ENCODE data around the gene ACTL7B.
"Not testable (repeated sequence)": the region's sequence is repeated elsewhere in the genome, so short reads cannot be mapped to it uniquely, and the experiment has no call there.

Gene ACTL7B

DNA sequence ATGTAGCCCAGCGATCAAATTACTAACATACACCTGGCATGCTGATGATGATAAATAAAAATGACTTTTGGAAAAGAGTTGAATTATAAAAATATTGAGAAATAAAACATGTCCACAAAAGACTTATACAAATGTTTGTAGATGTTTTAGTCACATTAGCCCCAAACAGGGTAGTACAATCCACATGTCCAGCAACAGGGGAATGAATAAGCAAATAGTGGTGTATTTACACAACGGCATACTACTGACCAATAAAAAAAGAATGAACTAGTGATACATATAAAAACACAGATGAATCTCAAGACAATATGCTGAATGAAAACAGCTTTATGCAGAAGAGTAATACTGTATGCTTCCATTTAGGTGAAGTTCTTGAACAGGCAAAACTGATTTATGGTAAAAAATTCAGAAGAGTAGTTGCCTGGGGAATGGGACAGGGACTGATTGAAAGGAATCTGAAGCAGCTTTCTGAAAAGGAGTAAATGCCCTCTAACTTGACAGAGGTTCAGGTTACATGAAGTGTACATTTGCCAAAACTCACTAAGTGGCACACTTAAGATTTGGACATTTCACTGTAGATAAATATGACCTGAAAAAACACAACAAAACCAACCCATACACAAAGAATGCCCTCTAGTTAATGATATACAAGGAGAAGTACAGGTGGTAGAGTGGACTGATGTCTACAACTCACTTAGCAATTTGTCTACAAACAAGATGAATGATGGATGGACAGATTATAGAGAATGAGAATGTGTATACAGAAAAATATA, 41.7 kb upstream of the ACTL7B start:
- H3K4me3 ChIP-seq (ENCODE audit: low read depth, low read length), result no peak overlapping the region
- DNase-seq, result no peak
- H3K27ac ChIP-seq, result no peak overlapping the region
- H3K36me3 ChIP-seq (replicated peaks), result peaks cover 50% of the 10 kb centered on the region
- TF ChIP-seq, protein P1, sequence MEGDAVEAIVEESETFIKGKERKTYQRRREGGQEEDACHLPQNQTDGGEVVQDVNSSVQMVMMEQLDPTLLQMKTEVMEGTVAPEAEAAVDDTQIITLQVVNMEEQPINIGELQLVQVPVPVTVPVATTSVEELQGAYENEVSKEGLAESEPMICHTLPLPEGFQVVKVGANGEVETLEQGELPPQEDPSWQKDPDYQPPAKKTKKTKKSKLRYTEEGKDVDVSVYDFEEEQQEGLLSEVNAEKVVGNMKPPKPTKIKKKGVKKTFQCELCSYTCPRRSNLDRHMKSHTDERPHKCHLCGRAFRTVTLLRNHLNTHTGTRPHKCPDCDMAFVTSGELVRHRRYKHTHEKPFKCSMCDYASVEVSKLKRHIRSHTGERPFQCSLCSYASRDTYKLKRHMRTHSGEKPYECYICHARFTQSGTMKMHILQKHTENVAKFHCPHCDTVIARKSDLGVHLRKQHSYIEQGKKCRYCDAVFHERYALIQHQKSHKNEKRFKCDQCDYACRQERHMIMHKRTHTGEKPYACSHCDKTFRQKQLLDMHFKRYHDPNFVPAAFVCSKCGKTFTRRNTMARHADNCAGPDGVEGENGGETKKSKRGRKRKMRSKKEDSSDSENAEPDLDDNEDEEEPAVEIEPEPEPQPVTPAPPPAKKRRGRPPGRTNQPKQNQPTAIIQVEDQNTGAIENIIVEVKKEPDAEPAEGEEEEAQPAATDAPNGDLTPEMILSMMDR (IDR thresholded peaks at IDR 0.05; ENCODE audit: low read depth, low read length, missing control alignments), result no peak
- H3K27me3 ChIP-seq (replicated peaks), result no peaks in the 10 kb centered on the region
- in situ Hi-C loops (cut with HindIII; ENCODE audit: low pct_ligation_motif_present, low sequenced_read_pairs), result no loop called here

DNA sequence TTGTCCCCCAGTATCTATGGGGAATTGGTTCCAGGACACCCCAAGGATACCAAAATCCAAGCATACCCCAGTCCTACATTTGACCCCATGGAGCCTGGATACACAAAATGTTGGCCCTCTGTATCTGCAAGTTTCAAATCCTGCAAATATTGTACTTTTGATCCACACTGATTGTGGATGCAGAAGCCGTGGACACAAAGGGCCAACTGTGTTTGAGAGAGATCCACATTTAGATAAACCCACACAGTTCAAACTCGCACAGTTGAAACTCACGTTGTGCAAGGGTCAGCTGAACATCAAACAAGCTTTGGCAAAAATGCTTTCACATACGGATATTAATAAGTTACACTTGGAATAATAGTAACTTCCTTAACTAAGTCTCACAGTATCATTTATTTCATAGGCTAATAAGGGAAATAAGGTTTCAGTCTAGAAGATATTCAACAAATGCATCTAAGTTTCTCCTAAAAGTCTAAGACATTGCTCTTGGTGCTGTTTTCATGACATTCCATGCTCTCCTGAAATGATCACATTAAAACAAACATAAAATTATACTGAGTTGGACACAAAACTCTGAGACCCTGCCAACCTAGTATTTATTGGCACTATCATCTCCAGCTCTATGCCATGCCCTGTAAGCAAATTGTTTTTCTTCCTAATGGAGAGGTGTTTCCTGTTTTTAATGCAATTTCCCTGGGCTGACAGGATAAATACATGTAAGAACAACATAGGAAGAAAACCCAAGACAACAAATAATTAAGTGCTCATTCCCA, 38.6 kb upstream of the ACTL7B start:
- Histone ChIP-seq H3K36me3 (replicated peaks) (peaks cover 38% of the 10 kb centered on the region), H3K27me3 (replicated peaks) (no peaks in the 10 kb centered on the region), H3K27ac (no peak overlapping the region), H3K4me3 (ENCODE audit: low read depth, low read length) (no peak overlapping the region)
- DNase-seq, result no peak
- in situ Hi-C loops (cut with HindIII; ENCODE audit: low pct_ligation_motif_present, low sequenced_read_pairs), result no loop called here
- TF ChIP-seq, protein P1 (IDR thresholded peaks at IDR 0.05; ENCODE audit: low read depth, low read length, missing control alignments), result no peak

DNA sequence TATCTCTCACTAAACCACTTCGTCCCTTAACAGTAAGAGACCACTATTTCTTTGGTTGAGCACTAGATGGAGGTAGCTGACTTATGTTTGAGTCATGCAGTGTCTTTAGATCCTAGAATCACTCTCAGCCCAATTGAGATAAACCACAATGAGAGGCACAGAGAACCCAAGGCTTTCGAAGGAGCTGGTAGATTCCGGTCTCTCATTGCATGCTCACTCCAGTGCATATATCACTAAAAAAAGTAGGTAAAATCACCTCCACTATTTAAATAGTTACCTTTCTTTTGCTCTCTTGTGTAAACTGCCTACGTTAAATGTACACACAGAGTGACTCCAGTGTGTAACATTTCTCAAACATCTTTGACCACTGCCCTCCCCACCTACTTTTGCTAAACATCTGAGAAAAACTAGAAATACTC, 33.9 kb upstream of the ACTL7B start:
- Histone ChIP-seq H3K27me3 (replicated peaks) (no peaks in the 10 kb centered on the region), H3K4me3 (ENCODE audit: low read depth, low read length) (no peak overlapping the region), H3K36me3 (replicated peaks) (peaks cover 17% of the 10 kb centered on the region), H3K27ac (no peak overlapping the region)
- peak; percentile 9 for DNase-seq
- TF ChIP-seq, protein P1 (IDR thresholded peaks at IDR 0.05; ENCODE audit: low read depth, low read length, missing control alignments), result peak; percentile 27
- in situ Hi-C loops (cut with HindIII; ENCODE audit: low pct_ligation_motif_present, low sequenced_read_pairs), result no loop called here

DNA sequence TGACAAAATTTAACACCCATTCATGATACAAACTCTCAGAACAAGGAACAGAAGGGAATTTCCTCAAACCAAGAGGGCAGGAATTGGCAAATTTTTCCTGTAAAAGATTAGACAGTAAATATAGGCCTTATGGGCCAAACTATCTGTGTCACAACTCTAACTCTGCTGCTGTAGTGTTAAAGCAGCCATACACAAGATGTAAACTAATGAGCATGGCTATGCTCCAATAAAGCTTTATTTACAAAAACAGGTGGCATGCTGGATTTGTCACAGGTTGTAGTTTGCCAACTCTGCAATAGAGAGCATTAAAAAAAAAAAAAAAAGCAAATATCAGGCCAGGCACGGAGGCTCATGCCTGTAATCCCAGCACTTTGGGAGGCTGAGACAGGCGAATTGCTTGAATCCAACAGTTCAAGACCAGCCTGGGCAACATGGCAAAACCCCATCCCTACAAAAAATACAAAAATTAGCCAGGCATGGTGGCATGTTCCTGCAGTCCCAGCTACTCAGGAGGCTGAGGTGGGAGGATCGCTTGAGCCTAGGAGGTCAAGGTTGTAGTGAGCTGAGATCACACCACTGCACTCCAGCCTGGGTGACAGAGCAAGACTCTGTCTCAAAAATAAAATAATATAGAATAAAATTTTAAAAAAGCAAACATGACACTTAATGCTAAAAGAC, 30.9 kb upstream of the ACTL7B start:
- H3K36me3 ChIP-seq (replicated peaks), result peaks cover 11% of the 10 kb centered on the region
- H3K4me3 ChIP-seq (ENCODE audit: low read depth, low read length); H3K27ac ChIP-seq; in situ Hi-C loops (cut with HindIII; ENCODE audit: low pct_ligation_motif_present, low sequenced_read_pairs); H3K27me3 ChIP-seq (replicated peaks); DNase-seq: not testable (repeated sequence)

DNA sequence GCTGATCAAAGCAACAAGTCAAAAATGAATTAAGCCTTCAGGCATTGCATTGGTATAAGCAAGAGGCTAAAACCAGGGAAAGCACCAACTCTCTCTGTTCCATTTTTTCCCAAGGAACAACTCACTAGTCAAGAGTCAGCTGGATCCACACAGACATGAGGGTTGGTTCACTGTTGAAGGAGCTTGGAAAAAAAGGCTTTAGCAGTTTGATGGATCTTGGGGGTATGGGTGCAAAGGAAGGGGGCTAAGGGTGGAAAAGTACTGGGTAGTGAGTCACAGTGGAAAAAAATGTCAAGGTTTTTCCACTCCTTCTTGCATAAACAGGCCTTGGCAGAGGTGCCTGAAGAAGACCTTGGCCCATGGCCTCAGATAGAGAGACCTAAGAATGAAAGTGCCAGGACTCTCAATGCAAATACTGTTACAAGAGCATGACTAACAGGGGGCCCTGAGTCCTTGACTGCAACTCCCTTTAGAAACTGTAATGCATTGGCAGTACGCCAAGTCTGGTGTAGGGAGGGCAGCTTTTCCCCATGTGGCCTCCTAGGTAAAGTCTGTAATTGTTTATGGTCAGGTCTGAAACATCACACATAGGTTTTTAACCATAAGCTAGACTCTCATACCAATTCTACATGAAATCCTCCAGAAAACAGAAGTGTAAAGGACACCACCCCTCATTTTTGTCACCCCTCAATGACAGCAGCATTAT, 30.0 kb upstream of the ACTL7B start:
- Histone ChIP-seq H3K27ac (no peak overlapping the region), H3K36me3 (replicated peaks) (peaks cover 11% of the 10 kb centered on the region), H3K4me3 (ENCODE audit: low read depth, low read length) (no peak overlapping the region), H3K27me3 (replicated peaks) (no peaks in the 10 kb centered on the region)
- peak; percentile 75 for DNase-seq
- in situ Hi-C loops (cut with HindIII; ENCODE audit: low pct_ligation_motif_present, low sequenced_read_pairs), result no loop called here
- TF ChIP-seq, protein P1 (IDR thresholded peaks at IDR 0.05; ENCODE audit: low read depth, low read length, missing control alignments), result no peak
